ENCODE data around the gene PDIA5.

PDIA5 gene

DNA sequence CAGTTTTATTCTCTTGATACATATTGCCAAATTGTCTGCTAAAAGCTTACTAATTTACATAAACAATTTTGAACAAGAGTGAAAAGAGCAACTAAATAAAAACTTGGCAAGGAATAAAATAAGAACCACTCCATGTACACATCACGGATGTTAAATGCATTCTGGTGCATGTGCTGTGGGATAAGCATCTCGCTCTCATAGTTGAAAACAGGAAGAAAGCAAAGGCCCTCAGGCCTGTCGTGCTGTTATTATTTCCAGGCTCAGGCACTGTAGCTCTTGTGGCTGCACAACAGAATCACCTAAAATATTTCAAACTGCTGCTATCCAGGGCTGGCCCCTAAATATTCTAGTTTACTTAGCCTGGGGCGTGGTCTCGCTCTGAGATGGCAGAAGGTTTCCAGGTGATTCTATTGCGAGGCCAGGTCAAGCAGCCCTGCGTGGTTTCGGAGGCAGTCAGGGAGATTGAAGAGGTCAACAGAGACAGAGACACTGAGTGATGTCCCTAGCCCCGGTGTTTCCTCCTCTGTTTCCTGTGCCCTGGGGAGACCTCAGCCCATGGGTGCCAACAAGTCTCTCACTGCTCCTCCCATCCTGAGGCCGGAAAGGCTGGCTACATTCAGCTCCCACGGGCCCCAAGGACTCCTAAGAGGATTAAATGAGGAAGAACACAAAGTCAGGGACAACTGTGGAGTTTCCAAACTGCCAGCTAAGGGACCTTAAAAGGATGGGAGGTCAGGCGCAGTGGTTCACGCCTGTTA, 18.2 kb upstream of the PDIA5 start:
- TF ChIP-seq, protein P1, sequence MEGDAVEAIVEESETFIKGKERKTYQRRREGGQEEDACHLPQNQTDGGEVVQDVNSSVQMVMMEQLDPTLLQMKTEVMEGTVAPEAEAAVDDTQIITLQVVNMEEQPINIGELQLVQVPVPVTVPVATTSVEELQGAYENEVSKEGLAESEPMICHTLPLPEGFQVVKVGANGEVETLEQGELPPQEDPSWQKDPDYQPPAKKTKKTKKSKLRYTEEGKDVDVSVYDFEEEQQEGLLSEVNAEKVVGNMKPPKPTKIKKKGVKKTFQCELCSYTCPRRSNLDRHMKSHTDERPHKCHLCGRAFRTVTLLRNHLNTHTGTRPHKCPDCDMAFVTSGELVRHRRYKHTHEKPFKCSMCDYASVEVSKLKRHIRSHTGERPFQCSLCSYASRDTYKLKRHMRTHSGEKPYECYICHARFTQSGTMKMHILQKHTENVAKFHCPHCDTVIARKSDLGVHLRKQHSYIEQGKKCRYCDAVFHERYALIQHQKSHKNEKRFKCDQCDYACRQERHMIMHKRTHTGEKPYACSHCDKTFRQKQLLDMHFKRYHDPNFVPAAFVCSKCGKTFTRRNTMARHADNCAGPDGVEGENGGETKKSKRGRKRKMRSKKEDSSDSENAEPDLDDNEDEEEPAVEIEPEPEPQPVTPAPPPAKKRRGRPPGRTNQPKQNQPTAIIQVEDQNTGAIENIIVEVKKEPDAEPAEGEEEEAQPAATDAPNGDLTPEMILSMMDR (IDR thresholded peaks at IDR 0.05; ENCODE audit: low read length, missing control alignments): no peak
- no peak for DNase-seq (ENCODE audit: low read depth)
- no peak overlapping the region for H3K4me3 ChIP-seq (replicated peaks; ENCODE audit: low read depth, low read length)

DNA sequence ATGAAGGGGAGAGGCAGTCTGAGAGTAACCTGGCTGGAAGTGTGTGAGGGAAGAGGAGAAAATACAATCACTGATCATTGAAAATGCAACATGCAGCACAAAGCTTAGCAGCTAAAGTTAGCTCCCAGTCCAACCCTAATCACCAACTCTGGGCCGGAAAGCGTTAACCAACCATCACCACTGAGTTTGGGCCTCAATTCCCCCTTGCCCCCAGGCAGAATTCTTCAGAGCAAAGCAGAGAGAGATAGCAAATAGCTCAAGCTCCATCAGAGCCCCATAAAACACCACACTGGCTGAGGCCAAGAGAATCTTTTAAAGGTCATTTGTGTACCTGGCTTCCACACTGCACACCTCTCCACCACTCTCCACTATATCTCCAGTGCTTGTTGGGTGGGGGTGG, 16.2 kb upstream of the PDIA5 start:
- no peak for DNase-seq (ENCODE audit: low read depth)
- TF ChIP-seq, protein P1 (IDR thresholded peaks at IDR 0.05; ENCODE audit: low read length, missing control alignments): no peak
- H3K4me3 ChIP-seq (replicated peaks; ENCODE audit: low read depth, low read length): no peak overlapping the region

DNA sequence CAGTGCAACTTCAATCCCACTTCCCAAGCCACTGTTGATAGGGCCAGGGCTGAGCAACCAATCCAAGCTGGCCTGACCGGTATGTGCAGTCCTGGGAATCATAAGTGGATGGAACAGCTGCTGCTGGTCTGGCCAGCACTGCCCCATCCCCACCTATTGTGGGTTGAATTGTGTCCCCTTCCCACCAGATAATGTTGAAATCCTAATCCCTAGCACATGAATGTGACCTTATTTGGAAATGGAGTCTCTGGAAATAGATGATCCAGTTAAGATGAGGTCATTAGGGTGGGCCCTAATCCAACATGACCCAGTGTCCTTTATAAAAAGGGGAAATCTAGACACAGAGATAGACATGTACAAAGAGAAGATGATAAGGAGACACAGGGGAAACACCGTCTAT, 13.7 kb upstream of the PDIA5 start:
- TF ChIP-seq, protein P1 (IDR thresholded peaks at IDR 0.05; ENCODE audit: low read length, missing control alignments): no peak
- H3K4me3 ChIP-seq (replicated peaks; ENCODE audit: low read depth, low read length): no peak overlapping the region
- peak; percentile 36 for DNase-seq (ENCODE audit: low read depth)

DNA sequence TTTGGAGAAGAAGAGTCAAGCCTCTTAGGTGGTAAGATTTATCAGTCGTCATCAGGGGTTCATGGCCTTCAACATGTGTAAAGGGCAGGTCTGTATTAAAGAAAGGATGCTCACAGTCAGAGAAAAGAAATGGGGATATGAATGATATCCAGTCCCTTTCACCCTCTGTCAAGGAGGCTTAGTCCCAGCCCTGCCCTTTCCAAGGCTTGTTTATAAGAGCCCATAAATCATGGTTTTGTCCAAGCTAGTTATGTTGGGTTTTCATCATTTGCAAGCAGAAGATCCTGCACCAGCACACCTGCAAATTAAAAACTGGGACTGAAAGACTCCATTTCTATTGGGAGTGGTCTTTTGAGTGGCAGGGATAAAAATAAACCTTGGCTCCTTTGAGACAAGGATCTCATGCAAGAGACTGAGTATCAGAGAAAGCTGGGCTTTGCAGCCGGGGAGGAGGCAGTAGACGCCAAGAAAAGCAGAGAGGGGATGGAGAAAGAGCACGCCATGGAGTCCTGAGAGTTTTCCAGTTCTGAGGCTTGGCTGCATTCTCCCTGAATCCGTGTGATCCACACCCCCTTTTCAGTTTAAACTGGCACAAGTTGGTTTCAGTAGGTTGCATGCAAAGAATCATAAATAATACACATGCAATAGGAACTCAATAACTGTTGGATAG, 12.6 kb upstream of the PDIA5 start:
- DNase-seq (ENCODE audit: low read depth): no peak
- TF ChIP-seq, protein P1 (IDR thresholded peaks at IDR 0.05; ENCODE audit: low read length, missing control alignments): no peak
- no peak overlapping the region for H3K4me3 ChIP-seq (replicated peaks; ENCODE audit: low read depth, low read length)

DNA sequence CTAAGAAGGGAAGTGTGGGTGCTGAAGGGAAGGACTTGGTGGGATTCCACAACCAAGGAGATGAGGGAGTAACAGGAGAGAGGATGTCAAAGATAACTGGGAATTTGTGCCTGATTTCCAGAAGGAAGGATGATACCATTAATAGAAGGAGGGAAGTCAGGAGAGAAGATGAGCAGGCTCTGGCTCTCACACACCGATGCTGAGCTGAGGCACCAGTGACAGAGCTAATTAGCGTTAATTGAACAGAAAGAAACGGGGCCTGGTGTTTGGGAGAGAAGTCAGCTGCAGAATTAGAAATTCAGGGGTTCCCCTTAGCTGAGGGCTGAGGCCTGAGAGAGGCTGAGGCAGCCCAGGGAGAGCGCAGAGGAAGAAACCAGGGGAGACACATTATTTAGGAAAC, 11.9 kb upstream of the PDIA5 start:
- TF ChIP-seq, protein P1 (IDR thresholded peaks at IDR 0.05; ENCODE audit: low read length, missing control alignments): no peak
- no peak for DNase-seq (ENCODE audit: low read depth)
- no peak overlapping the region for H3K4me3 ChIP-seq (replicated peaks; ENCODE audit: low read depth, low read length)

DNA sequence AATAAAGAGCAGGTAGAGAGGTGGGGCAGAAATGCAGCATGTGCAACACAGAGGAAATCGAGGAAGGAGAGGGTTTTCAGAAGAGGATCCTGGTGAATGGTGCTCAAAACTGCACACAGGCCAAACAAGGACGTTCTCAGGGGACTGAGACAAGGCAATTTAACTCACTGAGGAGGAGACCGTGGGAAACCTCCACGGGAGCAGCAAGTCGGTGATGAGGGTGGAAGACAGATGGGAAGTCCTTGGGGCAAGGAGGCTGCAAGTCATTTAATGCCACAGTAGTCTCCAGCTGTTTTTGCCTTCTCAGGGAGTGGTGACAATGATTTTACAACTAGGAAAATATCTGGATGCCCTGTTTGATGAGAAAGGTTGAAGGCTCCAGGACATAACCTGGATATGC, 11.5 kb upstream of the PDIA5 start:
- H3K4me3 ChIP-seq (replicated peaks; ENCODE audit: low read depth, low read length): no peak overlapping the region
- TF ChIP-seq, protein P1 (IDR thresholded peaks at IDR 0.05; ENCODE audit: low read length, missing control alignments): no peak
- no peak for DNase-seq (ENCODE audit: low read depth)
